HG02938 (cell line): ENCODE results near the gene SMAD3.
A peak's percentile ranks its signal among the peaks of the same experiment; 100 is the strongest.

Source experiments
- ATAC-seq: cut with Tn5 transposase; IDR thresholded peaks from one replicate; pipeline ENCODE4 v1.9.1; 2021; ENCODE audit warnings: mild to moderate bottlenecking, moderate library complexity; ENCODE audit not compliant: unreplicated experiment

Gene SMAD3

DNA sequence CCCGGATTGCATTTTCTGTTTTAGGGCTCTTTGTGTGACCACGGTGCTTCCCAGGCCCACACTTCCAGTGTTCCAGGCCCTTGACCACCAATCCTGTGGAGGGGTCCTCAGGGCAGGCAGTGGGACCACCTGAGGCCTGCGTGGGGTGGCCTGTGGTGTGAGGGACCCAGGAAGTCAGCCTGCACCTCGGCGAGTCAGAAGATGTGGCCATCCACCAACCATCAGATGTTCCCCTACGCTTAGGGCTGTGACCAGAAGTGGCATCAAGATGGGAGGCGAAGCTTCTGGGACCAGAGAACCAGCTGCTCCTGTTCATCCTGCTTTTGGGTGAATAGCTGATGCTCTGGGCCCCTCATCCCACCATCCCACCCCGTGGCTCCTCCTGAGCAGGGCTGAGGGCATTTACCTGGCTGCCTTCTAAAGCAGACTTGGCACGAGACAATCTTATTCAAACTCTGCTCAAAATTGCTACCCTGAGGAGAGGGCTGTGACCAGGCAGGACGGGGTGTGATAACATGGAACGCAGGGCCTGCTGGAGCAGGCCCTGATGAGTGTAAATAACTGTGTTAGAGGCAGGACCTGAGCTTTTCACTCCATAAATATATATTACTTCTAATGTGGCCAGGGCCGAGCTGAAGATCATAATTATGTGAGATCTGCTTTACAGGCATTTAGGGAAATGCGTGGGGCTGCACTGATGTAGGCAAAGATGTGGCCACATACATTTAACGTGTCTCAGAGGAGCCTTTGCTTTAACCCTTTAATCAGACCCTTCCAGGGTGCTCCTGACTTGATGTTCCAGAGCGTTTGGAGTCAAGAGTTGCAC is 28.8 kb downstream of the SMAD3 start:
- no peak for ATAC-seq

DNA sequence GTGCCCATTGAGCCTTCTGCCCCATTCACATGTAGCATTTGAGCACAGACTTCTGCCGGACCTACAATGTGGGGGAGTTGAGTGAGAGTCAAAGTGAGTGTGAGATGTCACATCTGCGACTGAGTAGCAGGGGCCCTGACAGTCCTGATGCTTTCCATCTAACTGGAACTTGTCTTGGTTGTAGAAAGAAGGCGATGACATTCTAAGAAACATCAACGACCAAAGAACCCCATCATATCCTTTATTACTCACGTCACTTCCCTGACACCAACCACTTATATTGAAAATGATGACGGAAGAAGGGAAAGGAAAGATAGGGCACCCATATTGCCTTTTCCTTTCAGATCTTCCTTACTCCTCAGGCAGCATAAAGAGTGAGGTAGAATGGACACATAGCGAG is 30.5 kb downstream of the SMAD3 start:
- ATAC-seq, result no peak

DNA sequence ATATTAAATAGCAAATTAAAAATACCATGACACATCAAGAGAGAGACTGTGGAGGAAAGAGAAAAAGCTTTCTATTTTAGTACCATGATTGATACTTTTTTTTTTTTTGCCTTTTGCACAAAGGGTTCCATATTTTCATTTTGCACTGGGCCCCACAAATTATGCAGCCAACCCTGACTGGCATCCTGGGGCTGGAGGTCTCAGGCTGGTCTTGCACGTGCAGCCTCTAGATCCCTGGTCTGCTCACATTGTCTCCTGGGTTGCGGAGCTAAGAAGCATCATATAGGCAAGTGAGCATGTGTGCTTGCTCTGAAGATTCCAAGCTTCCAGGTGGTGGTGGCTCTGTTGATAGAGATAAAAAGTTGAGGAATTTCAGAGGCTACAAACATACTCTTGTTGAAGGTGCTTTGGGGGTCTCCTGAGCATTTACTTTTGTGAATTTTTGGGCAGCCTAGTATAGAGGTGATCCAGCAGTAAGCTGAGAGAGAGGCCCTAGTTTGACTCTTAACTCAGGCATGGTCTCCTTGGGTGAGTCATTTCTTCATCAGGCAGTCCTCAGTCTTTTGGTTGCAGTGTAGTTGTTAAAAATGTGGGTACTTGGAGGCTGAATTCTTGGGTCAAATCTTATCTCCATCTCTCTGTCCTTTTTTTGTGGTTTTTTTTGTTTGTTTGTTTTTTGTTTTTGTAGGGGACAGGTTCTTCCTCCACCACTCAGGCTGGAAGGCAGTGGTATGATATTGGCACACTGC is 31.3 kb downstream of the SMAD3 start:
- no peak for ATAC-seq

DNA sequence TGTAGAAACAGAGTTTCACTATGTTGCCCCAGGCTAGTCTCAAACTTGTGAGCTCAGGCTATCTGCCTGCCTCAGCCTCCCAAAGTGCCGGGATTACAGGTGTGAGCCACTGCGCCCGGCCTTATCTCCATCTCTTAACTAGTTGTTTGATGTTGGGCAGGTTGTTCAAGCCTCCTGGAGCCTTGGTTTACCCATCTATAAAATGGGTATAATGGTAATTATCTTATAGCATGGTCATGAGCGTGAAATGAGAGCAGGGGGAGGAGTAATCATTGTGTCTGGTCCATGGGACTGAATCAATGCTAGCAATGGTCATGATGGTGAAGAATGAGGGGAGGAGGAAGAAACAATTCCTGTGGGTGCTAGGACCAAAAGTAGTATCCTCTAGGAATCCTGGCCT is 32.0 kb downstream of the SMAD3 start:
- no peak for ATAC-seq

DNA sequence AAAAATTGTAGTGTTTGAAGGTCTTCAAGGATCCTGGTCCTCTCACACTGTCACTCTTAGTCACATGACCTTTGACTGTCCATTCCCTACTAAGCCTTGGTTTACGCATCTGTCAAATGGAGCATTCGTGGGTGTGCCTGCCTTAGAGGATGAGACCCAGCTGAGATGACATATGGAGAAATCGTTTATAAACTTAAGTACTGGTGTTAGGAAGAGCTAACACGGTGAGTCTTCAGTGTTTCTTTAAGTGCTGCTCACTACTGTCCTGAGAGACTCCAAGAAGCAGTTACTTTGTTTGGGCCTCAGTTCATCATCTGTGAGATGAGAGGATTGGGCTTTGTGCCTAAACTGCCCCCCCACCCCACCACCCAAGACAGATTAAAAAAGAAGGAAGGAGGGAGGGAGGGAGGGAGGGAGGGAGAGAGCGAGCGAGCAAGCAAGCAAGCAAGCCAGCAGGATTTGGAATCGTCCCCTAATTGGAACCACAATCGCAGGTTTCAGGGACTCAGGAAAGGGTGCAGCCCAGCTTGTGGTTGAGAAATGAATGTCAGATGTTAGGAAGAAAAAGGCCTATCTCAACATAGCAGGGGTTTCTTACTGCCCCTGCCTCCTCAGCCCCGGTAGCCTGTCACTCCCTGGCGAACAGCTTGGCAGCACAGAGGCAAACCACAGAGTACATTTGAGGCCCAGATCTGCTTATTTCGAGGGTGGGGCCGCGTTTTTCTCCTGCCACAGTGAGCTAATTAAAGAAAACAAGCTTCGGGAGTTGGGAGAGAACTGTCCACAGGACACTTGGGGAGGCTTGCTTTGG is 32.7 kb downstream of the SMAD3 start:
- no peak for ATAC-seq

DNA sequence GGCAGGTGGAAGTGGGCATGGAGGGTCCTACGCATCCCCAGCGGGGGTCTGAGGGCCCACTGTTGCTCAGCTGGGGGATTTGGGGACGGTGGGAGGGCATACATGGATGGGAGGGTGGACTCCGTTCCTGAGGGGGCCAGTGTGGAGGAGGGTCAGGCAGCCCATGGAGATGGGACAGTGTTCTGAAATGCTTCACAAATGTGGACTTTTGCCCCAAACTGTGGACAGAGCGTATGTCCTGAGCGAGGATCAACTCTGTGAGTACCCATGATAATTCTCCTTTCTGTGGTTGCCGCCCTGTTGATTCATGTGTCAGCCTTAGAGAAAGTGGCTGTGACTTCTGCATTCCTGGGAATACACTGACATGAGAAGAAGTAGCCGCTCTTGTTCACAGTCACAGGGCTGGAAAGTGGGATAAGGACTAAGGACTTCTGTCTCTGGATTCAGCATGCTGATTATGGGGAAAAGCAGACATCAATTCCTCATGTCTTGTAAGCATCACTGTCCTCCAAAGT is 33.4 kb downstream of the SMAD3 start:
- ATAC-seq, result no peak

DNA sequence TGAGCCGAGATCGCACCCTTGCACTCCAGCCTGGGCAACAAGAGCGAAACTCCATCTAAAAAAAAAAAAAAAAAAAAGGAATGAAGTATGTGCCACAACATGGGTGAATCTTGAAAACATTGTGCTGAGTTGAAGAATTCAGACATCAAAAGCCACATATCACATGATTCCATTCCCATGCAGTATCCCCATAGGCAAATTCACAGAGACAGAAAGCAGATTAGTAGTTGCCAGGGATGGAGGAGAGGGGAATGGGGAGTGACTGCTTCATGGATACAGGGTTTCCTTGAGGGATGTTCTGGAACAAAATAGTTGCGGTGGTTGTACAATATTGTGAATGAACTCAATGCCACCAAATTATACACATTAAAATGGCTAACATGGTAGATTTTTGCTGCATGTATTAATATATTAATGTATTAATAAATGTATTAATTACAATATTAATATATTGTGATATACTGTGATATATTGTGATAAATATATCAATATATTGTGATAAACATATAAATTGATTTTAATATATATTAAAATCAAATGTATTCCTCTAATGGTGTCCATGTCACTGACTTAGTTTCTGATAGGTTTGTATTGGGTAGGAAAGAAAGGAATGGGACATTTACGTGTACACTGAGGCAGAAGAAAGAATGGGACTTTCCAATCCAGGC is 34.9 kb downstream of the SMAD3 start:
- no peak for ATAC-seq

DNA sequence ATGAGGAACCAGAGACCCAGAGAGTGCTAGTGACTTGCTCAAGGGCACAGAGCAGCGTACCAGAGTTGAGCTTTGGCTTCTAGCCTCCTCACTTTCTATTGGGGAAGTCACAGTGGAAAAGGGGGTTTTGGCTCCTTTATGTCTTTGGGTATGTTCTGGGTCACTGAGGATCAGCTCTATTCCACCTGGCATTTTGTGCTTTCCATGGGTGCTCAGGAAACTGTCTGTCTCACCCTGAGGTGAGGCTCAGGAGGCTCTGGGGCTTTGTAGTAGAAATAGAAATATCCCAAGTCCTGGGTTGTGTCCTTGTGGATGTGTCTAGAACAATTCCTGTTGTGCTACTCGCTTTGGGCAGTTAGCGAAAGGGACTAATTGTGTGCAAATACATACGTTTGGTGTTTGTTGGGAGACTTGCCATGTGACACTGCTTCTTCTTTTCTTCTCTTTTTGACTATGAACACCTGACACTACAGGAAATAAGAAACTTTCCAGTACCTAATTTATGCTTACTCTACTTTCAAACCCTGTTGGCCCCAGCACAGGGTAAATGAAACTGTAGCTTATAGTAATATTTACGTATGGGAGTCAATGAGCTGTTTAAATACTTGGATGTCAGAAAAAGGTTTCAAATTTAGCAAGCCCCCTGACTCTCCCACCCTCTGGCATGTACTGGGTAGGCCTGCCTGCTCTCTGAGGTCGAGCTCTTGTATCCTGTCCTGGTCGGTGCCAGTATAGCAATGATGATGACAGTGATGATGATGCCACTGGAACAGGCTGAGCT is 35.6 kb downstream of the SMAD3 start:
- peak; percentile 64 for ATAC-seq

DNA sequence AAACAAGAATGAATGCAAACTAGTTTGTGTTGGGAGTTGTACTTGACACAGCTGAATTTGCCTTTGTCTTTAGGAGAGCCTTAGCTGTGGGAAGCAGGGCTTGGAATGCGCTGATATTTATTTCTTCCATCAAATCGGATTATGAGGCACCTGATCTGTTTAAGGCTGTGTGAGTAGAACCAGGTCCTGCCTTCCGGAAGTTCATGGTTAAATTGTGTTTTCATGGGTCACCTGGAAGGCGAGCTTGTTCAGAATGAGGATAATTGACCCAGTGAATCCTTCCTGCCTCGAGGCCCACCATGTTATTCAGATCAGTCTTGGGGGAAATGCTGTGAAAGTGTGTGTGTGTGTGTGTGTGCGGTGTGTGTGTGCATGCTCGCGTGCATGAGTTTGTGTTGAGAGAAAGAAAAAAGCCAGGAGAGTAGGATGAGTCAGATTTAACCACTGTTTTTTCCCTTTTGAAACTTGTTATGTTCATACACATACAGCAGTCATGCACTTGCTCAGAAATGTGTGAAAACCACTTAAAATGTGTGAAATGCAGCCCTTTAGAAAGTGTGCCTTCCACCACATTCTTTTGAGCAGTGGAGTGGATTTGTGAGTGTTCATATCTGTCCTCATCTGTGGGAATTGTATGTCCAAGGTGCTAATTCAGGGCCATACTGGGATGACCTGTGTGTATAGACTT is 36.7 kb downstream of the SMAD3 start:
- peak; percentile 49 for ATAC-seq

DNA sequence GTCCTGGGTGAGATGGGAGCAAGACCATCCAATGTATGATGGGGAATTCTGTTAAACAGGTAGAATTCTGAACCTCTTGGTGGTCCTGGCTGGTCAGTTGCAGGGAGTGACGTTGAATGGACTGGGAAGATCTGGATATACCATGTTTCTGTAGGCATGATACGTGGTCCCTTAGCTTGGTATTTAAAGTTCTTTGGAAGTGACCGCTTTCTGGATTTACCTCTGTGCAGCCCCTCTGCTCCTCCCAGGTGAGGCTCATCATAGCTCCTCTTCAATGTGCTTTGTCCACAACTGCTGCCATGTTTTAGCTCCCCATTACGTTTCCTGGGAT is 37.2 kb downstream of the SMAD3 start:
- no peak for ATAC-seq

DNA sequence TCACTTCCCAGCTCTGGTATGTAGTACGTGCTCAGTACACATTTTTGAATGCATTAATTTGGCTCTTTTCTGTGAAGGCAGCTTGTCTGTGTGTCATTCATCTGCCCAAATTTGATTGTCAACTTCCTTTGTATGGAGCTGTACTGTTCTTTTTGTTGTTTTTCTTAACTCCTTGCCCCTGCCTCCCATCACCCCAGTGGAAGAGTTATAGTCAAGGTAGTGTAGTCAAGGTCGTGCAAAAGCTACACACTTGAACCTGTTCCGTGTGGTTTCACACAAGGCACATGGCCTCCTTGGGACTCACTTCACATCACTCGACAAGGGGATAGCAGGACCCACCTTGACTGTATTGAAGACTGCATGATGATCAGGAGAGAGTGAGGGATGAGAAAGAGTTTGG is 37.6 kb downstream of the SMAD3 start:
- no peak for ATAC-seq

DNA sequence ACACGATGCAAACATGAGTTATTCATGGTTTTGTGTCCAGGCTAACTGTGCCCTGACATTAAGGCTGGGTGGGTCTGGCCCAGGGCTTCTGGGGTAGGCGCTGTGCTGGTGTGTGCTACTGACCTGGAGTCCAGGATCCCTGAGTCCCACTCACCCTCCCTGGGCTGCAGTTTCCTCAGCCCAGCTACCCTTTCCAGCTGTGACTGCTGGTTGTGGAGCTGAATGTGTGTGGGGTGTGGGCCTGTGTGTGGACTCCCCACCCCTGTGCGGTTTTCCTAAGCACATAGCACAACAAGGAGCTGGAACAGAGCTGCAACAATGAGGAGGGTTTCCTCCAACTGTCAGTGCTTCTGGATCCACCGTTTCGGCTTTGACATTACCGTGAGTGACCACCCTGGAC is 38.0 kb downstream of the SMAD3 start:
- no peak for ATAC-seq

DNA sequence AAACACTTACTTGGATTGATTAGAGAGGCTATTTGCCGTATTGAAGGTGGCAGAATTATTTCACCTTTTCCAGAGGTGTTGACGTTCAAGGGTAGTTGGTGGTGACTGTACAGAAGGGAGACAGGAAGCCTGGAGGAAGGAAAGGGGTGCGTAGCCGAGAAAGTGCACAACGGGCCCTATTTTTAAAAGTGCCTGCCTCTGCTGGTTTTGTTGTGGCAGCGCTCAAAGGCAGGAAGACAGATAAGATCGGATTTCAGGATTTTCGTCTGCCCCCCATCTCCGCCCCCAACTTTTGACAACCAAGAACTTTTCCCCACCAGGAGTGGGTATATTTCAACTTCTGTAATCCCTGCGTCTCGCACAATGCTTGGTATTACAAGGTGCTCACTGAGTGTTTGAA is 38.5 kb downstream of the SMAD3 start:
- no peak for ATAC-seq

DNA sequence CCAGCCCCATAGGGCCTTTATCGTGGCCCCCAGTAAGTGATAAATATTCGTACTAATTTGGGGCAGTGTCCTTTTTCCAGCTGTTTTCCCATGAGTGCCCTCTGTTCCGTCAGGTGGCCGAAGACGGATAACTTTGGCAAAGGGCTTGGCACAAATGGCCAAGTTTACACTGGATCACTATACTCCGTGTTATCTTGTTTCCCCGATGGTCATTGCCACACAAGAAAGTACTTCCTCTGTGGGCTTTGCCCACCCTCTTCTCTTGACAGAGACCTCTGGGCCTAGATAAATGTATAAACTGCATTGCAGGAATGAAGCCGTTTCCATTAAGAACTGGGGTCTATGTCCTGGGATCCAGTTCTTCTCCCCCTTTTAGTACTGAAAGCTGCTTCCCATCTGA is 39.1 kb downstream of the SMAD3 start:
- no peak for ATAC-seq

DNA sequence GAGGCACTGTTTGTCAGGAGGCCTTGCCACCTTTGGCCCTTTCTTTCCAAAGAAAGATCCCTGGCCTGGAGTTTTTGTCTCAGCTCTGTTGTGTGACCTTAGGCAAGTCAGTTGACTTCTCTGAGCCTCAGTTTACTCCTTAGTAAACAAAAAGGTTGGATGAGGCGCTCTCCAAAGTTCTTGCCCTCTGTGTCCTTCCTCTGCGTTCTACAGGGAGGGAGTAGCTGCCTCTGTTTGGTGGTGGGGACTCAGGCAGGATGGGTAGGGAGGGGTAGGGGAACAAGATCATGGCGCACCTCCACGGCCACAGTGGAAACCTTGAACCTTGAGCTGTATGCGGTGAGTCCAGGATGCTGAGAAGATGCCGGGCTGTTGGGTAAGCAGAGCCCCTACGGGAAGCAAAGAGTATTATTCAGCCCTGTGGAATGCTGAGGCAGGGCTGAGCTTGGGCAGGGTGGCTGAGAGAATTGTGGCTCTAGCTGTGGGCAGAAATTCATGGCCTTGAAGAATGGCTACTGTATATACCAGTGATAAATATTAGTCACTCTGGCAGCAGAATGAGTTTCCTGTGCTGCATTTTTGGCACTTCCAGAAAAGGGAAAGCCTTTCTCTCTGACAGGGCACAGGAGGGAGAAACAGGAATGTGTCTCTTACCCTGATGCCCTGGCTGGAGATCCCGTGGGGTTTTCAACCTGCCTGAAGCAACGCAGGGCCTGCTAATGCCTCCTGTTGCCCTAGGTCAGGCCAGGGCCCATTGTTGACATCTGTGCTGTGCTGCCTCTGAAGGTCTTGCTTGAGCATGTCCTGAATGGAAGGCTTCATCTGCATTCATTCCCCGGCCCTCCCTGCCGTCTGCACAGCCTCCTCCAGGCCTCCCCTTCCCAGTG is 39.9 kb downstream of the SMAD3 start:
- ATAC-seq, result no peak

DNA sequence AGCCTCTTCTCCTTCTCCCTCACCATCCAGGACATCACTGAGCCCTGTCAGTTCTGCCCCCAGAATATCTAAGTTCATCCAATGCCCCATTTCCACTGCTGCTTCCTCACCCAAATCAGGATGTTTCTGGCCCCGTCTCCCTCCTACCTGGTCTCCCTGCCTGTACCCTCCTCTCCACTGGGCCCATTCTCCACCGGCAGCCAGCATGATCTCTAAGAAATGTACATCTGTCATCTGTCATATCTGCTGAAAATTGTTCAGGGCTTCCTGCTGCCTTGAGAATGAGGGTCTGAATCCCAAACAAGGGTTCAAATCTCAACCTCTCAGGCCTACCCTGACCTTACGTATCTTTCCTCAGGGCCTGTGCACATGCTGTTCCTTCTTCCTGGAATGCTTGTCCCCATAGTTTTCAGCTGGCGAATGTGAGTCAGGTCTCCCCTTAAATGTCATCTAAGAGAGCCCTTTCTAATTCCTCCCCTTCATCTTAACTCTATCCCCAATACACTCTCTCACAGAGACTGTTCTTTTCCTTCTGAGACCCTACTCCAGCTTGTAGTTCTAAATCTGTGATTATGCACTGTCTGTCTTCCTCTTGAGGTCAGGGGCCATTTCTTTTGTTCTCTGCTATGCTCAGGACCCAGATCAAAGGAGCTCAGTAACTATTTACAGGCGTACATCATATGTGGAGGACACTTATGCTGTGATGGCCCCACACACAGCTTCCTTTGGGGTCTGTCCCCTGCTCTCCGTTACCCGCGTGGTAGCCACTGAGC is 40.8 kb downstream of the SMAD3 start:
- ATAC-seq, result no peak

DNA sequence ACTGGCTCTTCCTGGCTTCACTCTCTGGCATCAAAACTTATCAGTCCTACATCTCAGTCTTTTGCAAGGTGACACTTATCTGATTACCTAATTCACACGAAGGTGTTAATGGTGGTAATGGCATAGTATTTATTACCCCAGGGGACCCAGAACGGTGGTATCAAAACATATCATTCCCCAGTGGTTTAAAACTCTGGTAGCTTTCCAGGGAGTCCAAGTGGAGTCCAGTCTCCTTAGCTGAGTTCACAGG is 41.3 kb downstream of the SMAD3 start:
- no peak for ATAC-seq
